GM18507 (cell line): ENCODE results near the gene BOK.

ENCODE experiments used
- DNase-seq: peaks from one replicate; pipeline ENCODE4 v3.0.0; 2011; ENCODE audit warnings: low read depth; ENCODE audit not compliant: insufficient read length; ENCODE audit errors: extremely low spot score
- FAIRE-seq: peaks from 2 replicates; lab custom pipeline; 2011; peaks lifted over from hg19 to GRCh38; lab: Jason Lieb, UNC

BOK gene

GRCh38 chr2:241592126-241592845 lies 33.7 kb downstream of the BOK start:
- DNase-seq (no peak), FAIRE-seq (no peak)

GRCh38 chr2:241593271-241593670 lies 34.7 kb downstream of the BOK start:
- FAIRE-seq (no peak), DNase-seq (no peak)

- DNase-seq (no peak), FAIRE-seq (no peak)
These were observed 37.1 kb downstream of the BOK start for GRCh38 chr2:241595600-241596140.

- FAIRE-seq (no peak), DNase-seq (no peak)
These were observed 39.0 kb downstream of the BOK start for GRCh38 chr2:241597561-241597960.

- no peak for DNase-seq
- FAIRE-seq: no peak
These were observed 39.5 kb downstream of the BOK start for GRCh38 chr2:241598061-241598460.

GRCh38 chr2:241598487-241598886 lies 39.9 kb downstream of the BOK start:
- DNase-seq: no peak
- no peak for FAIRE-seq

- no peak for DNase-seq
- FAIRE-seq: no peak
These were observed 41.1 kb downstream of the BOK start for GRCh38 chr2:241599615-241600014.

GRCh38 chr2:241601841-241602240 lies 43.3 kb downstream of the BOK start:
- no peak for DNase-seq
- no peak for FAIRE-seq

- FAIRE-seq: no peak
- no peak for DNase-seq
These were observed 44.2 kb downstream of the BOK start for GRCh38 chr2:241602720-241603119.

- FAIRE-seq: no peak
- no peak for DNase-seq
These were observed 45.1 kb downstream of the BOK start for GRCh38 chr2:241603686-241604085.

- FAIRE-seq (no peak), DNase-seq (no peak)
These were observed 47.6 kb downstream of the BOK start for GRCh38 chr2:241606186-241606585.

- no peak for DNase-seq
- FAIRE-seq: no peak
These were observed 48.8 kb downstream of the BOK start for GRCh38 chr2:241607162-241607885.

GRCh38 chr2:241608881-241609280 lies 50.3 kb downstream of the BOK start:
- FAIRE-seq (no peak), DNase-seq (no peak)

- peak; percentile 85 for DNase-seq
- FAIRE-seq: peak; percentile 83
These were observed 51.6 kb downstream of the BOK start for GRCh38 chr2:241609859-241610793.

- no peak for FAIRE-seq
These were observed 52.5 kb downstream of the BOK start for GRCh38 chr2:241611062-241611461.

GRCh38 chr2:241612156-241613016 lies 53.8 kb downstream of the BOK start:
- DNase-seq: no peak
- FAIRE-seq: no peak

More at GRCh38 chr2:241611062-241611461, 52.5 kb downstream of the BOK start:
- no peak for DNase-seq

GRCh38 chr2:241613017-241613780 lies 54.7 kb downstream of the BOK start:
- no peak for DNase-seq

GRCh38 chr2:241615041-241615440 lies 56.5 kb downstream of the BOK start:
- FAIRE-seq: no peak

More at GRCh38 chr2:241613017-241613780, 54.7 kb downstream of the BOK start:
- no peak for FAIRE-seq

More at GRCh38 chr2:241615041-241615440, 56.5 kb downstream of the BOK start:
- no peak for DNase-seq
